Hepatocyte (in vitro differentiated cells): ENCODE measurements around the gene ZEB2. TPM values are rescaled to one million over a fixed set of nuclear protein-coding genes. Genes with fewer than 3 reads are reported as not detected.
A peak's percentile ranks its signal among the peaks of the same experiment; 100 is the strongest.

Source experiments
- DNase-seq: peaks from one replicate; pipeline ENCODE4 v3.0.0-alpha.2; 2016; ENCODE audit warnings: low spot score
- H2AFZ ChIP-seq: fragments of 200-600 bp; sonication (generic); 2 replicates; pipeline ENCODE4 v1.6.0; 2016; ENCODE audit warnings: antibody characterized with exemption, mild to moderate bottlenecking
- H3K27ac ChIP-seq: fragments of 200-600 bp; sonication (generic); 2 replicates; pipeline ENCODE4 v1.5.1; 2016; ENCODE audit warnings: mild to moderate bottlenecking
- H3K27me3 ChIP-seq: fragments of 200-600 bp; sonication (generic); 2 replicates; pipeline ENCODE4 v1.6.1; 2016
- H3K36me3 ChIP-seq: fragments of 200-600 bp; sonication (generic); replicated peaks from 2 replicates; pipeline ENCODE4 v1.5.1; 2016; ENCODE audit warnings: low read depth; ENCODE audit not compliant: insufficient read depth
- H3K4me1 ChIP-seq: fragments of 200-600 bp; sonication (generic); 2 replicates; pipeline ENCODE4 v1.5.1; 2016; ENCODE audit warnings: mild to moderate bottlenecking, moderate library complexity; ENCODE audit not compliant: insufficient read depth
- H3K4me2 ChIP-seq: fragments of 200-600 bp; sonication (generic); 2 replicates; pipeline ENCODE4 v1.6.0; 2016
- H3K4me3 ChIP-seq: fragments of 200-600 bp; sonication (generic); 2 replicates; pipeline ENCODE4 v1.5.1; 2016; ENCODE audit warnings: mild to moderate bottlenecking
- H3K79me2 ChIP-seq: fragments of 200-600 bp; sonication (generic); 2 replicates; pipeline ENCODE4 v1.6.0; 2017; ENCODE audit warnings: mild to moderate bottlenecking
- H3K9me2 ChIP-seq: fragments of 200-600 bp; sonication (generic); replicated peaks from 2 replicates; pipeline ENCODE4 v1.6.0; 2017; ENCODE audit warnings: mild to moderate bottlenecking; ENCODE audit not compliant: insufficient read depth
- H3K9me3 ChIP-seq: fragments of 200-600 bp; sonication (generic); 2 replicates; pipeline ENCODE4 v1.5.1; 2016; ENCODE audit warnings: low read depth, mild to moderate bottlenecking
- H4K20me1 ChIP-seq: fragments of 200-600 bp; sonication (generic); 2 replicates; pipeline ENCODE4 v1.6.0; 2016; ENCODE audit warnings: mild to moderate bottlenecking; ENCODE audit not compliant: insufficient read depth, poor library complexity, severe bottlenecking
- CTCF ChIP-seq: fragments of 200-600 bp; sonication (generic); IDR thresholded peaks from 2 replicates; pipeline ENCODE4 v1.5.1; 2016; ENCODE audit warnings: antibody characterized with exemption, mild to moderate bottlenecking; ENCODE audit not compliant: poor library complexity
- EZH2 ChIP-seq: fragments of 200-600 bp; sonication (generic); IDR thresholded peaks from 2 replicates; pipeline ENCODE4 v1.6.1; 2016; ENCODE audit warnings: antibody characterized with exemption, mild to moderate bottlenecking, borderline replicate concordance
- EZH2phosphoT487 ChIP-seq: fragments of 200-600 bp; sonication (generic); IDR thresholded peaks from one replicate; pipeline ENCODE4 v1.6.1; 2018; ENCODE audit warnings: antibody characterized with exemption, mild to moderate bottlenecking, low read depth, moderate library complexity; ENCODE audit not compliant: unreplicated experiment, severe bottlenecking
- WGBS: methylation state at CpG from one replicate; pipeline ENCODE4 v1.1.6; 2016; ENCODE audit warnings: low lambda C conversion rate; ENCODE audit errors: missing lambda C conversion rate; 5-methylcytosine and 5-hydroxymethylcytosine counted together
- polyA plus RNA-seq: library from polyadenylated mRNA; unstranded; fragments of >200 nt; fragmentation: Nextera tagmentation; extraction: Ambion mirVana; gene quantifications from 2 replicates; pipeline ENCODE4 v1.2.1, GENCODE V29; 2016
- total RNA-seq: library from RNA; depleted of rRNA; stranded (reverse); fragments of >200 nt; gene quantifications from 2 replicates; pipeline ENCODE4 v1.2.3, GENCODE V29; 2014

ZEB2 gene
- total and polyA plus RNA-seq, 2 experiments from 2014 or later = 17.8 to 35.5 TPM

GRCh38 chr2:144390424-144391020 lies 129.4 kb downstream of the ZEB2 start:
- no peaks in the 10 kb centered on the region for H3K4me1 ChIP-seq
- H3K27ac ChIP-seq = no peak overlapping the region
- no peak overlapping the region for H3K4me2 ChIP-seq
- H3K4me3 ChIP-seq = no peak overlapping the region
- no peaks in the 10 kb centered on the region for H3K79me2 ChIP-seq
- H3K27me3 ChIP-seq = peaks cover 7% of the 10 kb centered on the region
- no peaks in the 10 kb centered on the region for H3K9me2 ChIP-seq
- H3K9me3 ChIP-seq = no peaks in the 10 kb centered on the region
- DNase-seq = no peak
- WGBS = 92% methylated on average over 1 of the region's 1 CpG
- no peak for TF ChIP-seq EZH2
- TF ChIP-seq EZH2phosphoT487 = no peak
- no peak for TF ChIP-seq CTCF
- no peak overlapping the region for H2AFZ ChIP-seq
- H4K20me1 ChIP-seq = no peaks in the 10 kb centered on the region
- H3K36me3 ChIP-seq = no peaks in the 10 kb centered on the region

- WGBS = 57% methylated on average over 9 of the region's 9 CpGs
- H3K27ac ChIP-seq = no peak overlapping the region
Observed at GRCh38 chr2:144389930-144390311, 130.0 kb downstream of the ZEB2 start.

GRCh38 chr2:144389151-144389929 lies 130.6 kb downstream of the ZEB2 start:
- Histone ChIP-seq H3K4me1 (no peaks in the 10 kb centered on the region), H3K4me3 (peak overlapping the region; percentile 30), H3K27ac (no peak overlapping the region), H3K36me3 (no peaks in the 10 kb centered on the region), H3K9me2 (no peaks in the 10 kb centered on the region), H3K9me3 (no peaks in the 10 kb centered on the region), H2AFZ (peak overlapping the region; percentile 65), H3K27me3 (peaks cover 7% of the 10 kb centered on the region), H3K4me2 (peak overlapping the region; percentile 86), H4K20me1 (no peaks in the 10 kb centered on the region), H3K79me2 (no peaks in the 10 kb centered on the region)
- WGBS = 46% methylated on average over 37 of the region's 37 CpGs
- TF ChIP-seq EZH2 (no peak), EZH2phosphoT487 (no peak), CTCF (no peak)
- peak; percentile 17 for DNase-seq

More at GRCh38 chr2:144389930-144390311, 130.0 kb downstream of the ZEB2 start:
- no peak for DNase-seq
- no peaks in the 10 kb centered on the region for H3K9me3 ChIP-seq
- peaks cover 7% of the 10 kb centered on the region for H3K27me3 ChIP-seq
- H3K9me2 ChIP-seq = no peaks in the 10 kb centered on the region
- H3K4me3 ChIP-seq = no peak overlapping the region
- peak overlapping the region; percentile 65 for H2AFZ ChIP-seq
- H3K4me2 ChIP-seq = peak overlapping the region; percentile 86
- TF ChIP-seq EZH2 (no peak), CTCF (no peak), EZH2phosphoT487 (no peak)
- no peaks in the 10 kb centered on the region for H4K20me1 ChIP-seq
- no peaks in the 10 kb centered on the region for H3K4me1 ChIP-seq
- no peaks in the 10 kb centered on the region for H3K79me2 ChIP-seq
- H3K36me3 ChIP-seq = no peaks in the 10 kb centered on the region
